Endometrial microvascular endothelial cells (primary cell): ENCODE data around the gene DPP10. TPM values are rescaled to one million over a fixed set of nuclear protein-coding genes. Genes with fewer than 3 reads are reported as not detected.
"Not testable (repeated sequence)": the region's sequence is repeated elsewhere in the genome, so short reads cannot be mapped to it uniquely, and the experiment has no call there.

ENCODE experiments used
- in situ Hi-C: cut with HindIII; loops from 2 replicates; pipeline ENCODE4 v1.10.0; 2017; ENCODE audit warnings: low sequenced_read_pairs, low pct_unique_long_range_greater_than_20kb; ENCODE audit errors: inconsistent ontology term
- total RNA-seq: library from RNA; depleted of rRNA; stranded (reverse); fragments of >200 nt; gene quantifications from one replicate; pipeline ENCODE4 v1.2.3, GENCODE V29; 2015; ENCODE audit errors: inconsistent ontology term

The DPP10 gene
- total RNA-seq, 1 donor from 2014 or later: not detected

DNA sequence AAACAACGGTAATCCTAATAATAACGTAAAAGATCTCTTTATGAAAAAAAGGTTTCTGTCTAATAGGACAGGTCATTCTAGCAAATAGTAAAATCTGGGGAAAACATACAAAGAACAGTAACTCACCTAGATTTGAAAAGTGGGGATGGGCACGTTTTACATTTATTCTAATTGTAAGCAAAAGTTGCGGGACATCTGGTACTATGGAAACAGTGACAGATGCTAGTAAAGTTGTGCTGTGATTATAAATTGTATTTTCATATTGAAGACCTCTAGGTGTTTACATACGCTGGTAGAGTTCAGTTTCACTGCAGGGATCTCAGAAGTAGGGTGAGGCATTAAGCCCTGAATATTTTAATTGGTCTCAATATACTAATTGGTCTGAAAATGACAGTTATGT is 422.5 kb downstream of the DPP10 start:
- in situ Hi-C loops: no loop called here

DNA sequence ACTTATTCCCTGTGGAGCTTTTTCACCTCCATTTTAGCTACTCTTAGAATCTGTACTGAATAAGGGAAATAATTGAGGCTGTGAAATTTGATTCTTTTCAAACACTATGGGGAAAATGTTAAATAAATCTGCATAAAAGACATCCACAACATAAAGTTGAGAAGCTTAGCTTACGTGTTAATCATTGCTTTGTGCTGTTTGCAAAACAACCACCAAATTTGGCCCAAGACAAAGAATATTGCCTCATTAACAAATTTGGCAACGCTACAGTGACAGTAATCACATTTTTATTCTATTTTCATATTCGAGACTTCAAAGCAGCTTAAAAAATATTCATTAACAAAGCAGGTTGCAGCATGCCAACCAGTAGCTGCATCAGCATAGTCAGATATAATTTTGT is 437.6 kb downstream of the DPP10 start:
- in situ Hi-C loops: no loop called here

DNA sequence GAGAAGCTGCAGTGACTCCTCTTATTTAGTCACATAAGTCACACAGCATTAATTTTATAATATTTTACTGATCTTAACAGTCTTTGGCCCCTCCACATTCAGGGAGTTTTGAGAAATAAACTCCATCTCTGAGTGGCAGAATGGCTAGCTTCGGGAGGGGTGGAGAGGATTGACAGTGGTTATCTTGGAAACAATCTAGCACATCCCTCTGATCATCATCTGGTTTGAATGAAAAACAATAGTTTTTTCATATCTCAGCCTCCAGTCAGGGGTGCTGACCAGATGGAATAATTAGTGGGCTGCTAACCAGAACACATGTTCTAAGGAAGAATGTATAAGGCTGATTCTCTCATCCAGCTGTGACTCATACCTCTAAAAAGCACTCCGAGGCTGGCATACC is 477.5 kb downstream of the DPP10 start:
- in situ Hi-C loops: no loop called here

DNA sequence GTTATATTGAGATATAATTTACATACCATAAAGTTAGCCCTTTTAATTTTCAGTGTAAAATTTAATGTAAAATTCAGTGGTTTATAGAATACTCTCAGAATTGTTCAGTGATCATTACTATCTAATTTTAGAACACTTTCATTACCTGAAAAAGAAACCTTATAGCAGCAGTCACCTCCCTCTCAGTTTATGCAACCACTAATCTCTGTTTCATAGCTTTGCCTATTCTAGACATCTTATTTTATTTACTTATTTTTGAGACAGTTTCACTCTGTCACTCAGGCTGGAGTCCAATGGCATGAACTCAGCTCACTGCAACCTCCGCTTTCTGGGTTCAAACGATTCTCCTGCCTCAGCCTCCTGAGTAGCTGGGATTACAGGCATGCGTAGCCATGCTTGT is 479.6 kb downstream of the DPP10 start:
- in situ Hi-C loops: no loop called here

DNA sequence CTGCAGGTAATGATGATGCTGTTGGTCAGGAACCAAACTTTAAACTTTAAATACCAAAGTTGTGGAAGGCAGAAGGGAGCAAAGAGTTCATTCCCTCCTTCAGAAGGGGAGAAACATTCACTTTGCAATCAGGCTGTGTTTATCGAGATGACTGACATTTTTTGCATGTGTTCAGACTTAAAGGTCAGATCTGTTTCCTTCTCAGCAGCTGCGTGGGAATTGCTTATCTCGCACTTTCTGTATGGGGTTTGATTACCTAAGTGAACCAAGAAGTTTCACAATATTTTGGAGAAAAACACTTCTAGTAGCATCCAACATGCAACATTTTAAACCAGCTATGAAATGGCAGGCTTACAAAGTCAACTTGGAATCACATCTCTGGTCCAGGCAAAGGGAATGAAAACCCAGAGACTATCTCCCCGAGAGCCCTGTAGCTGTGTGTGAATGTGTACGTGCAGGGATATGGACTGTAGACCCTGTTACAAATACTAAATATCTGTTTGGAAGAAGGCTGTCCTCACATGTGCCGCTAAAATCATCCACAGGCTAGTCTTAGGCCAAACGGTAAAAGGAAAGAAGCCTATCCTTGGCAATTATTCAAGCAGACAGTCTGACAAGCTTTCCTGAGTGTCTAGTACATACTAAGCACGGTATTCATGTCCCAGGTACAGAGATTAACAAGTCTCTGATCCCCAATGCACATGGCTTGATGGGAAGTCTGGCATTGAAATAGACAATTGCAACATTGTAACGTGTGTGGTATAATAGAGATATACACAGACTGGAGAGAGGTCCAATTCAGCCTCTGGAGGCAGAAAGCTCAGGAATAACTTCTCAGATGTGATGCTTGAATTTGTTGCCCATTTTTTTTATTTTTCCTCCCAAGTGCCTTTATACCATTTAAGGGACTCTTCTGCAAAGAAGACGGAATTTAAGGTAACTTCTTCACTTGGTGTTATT is 483.1 kb downstream of the DPP10 start:
- in situ Hi-C loops: no loop called here

DNA sequence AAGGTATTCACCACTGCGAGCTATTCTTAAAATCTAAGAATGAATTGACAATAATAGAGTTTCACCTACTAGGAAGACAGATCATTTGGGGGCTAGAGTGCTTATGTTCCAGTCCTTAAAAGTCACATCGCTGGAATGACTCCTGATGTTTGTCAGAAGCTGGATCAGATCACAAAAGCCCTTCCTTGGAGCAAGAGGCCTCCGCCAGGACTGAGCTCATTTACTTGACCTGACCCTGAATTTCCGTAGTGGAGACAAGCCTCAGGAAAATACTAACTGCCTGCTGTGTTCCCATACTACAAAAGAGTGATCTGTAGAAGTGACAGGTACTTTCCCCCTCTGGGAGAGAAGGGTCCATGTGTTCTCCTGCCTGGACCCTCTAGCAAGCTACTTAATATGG is 483.9 kb downstream of the DPP10 start:
- in situ Hi-C loops: no loop called here

DNA sequence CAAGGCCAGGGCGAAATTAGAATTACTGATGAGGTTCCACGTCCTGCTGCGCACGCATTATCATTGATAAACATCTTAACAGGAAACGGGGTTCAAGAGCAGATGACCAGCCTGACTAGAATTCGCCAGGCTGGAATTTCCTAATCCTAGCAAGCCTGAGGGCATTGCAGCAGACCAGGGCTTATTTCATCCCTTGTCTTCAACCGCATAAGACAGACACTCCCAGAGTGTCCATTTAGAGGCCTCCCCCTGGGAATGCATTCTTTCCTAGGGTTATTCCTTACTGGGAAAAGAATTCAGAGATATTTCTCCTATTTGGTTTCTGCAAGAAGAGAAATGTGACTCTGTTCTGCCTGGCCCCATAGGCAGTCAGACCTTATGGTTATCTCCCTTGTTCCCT is 486.8 kb downstream of the DPP10 start:
- in situ Hi-C loops: no loop called here

DNA sequence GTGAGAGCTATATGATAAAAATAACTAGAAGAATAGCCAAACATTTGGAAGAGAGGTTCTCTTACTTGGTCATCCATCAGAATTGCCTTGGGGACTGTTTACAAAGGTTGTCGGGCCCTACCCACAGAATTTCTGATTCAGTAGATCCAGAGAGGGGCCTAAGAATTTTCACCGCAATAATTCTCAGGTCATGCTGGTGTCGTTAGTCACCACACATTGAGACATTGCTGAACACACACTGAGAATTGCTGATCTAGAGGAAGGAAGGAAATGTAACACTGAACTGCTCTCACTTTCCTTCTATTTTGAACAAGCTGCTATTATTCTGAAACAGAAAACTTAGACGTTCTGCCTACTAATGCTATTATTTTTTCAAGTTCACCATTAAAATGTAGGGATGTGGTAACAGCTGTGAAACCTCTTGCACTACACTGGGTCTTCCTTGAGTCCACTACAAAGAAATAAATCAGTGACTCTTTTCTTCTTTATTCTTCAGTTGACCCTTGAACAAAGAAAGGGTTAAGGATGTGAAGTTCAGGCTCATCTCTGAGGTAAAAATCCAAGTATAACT is 491.3 kb downstream of the DPP10 start:
- in situ Hi-C loops: no loop called here

DNA sequence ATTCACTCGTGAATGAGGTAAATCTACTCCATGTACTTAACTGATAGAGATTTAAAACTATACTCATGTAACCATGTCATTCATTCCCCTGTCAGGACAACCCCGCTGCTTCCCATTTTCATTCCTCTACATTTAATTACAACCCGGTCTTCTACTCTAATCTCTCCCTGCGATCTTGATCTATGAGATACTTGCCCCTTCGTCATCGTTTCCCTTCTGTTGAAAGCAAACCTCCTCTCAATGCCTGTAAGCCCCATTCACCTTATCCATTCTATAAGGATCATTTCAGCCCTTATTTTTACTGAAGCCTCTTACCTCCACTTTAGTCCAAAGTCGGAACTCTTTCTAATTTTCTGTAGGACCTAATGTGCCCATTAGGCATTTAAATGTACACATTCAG is 492.6 kb downstream of the DPP10 start:
- in situ Hi-C loops: no loop called here

DNA sequence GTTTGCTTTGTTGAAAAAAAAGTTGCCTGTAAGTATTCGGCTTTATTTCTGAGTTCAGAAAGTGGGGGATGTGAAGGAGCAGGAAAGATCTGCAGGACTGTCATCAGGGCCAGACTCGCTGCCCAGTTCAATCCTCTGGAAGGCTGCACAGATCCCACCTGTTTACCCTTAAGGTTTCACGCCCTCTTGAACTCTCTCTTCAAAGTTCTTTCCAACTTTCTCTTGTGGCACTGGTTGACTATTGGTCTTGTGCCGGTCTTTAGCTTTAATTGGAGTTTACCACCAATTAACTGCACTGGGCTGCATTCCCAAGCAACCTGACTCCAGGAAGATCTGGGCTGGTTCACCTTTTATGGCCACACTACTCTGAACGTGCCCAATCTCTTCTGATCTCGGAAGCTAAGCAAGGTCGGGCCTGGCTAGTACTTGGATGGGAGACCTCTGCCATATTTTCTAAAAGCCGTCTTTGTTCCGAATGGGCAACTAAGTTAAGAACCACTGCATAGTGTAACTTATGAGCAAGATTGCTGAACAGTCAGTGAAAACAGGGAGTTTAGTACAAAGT is 495.0 kb downstream of the DPP10 start:
- in situ Hi-C loops: no loop called here

DNA sequence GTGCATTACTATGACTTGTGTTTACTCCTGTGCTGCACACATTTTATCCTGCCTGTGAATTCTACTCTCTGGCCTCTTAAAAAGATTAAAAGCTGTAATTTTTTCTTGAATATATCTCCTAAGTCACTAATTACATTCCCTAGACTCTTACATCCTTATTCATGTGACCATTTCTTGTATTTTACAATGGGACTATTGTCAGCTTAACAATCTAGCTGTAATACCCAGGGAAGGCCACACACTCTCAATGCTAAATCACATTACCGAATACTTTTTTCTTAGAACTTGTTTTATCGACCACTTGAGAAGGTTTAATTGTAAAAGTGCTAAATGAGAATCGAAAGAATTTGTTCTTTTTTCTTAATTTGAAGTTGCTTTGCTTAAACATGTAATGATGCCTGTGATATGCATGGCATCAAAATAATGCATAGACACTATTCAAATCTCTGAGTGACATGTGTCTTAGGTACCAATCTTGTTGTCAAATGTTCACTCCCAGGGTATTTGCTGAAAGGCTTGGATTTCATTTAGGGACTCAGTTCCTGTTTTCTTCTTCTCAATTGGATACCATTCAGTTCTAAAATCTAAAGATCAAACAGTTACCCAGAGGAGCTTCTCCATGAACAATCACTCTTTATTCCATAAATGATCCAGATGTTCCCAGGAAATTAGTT is 498.5 kb downstream of the DPP10 start:
- in situ Hi-C loops: no loop called here

DNA sequence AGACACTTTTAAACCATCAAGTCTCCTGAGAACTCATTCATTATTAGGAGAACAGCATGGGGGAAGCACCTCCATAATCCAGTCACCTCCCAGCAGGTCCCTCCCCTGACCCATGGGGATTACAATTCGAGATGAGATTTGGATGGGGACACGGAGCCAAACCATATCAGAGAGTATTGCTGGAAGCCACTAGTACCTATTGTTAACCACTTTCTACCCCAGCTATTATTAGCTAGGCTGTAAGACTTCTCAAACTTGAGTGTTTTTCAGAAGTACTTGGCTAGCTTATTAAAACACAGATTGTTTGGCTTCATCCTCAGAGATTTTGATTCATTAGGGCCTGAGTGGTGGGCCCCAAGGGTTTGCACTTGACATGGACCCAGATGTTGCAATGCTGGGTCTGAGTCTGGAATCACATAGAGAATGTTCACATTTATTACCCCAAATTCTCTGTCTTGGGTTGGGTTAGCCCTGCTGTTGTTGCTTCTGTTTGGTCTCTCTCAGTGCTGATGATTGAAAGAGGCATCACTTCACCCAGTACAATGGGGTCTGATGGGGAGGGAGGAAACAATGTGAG is 506.9 kb downstream of the DPP10 start:
- in situ Hi-C loops: no loop called here

DNA sequence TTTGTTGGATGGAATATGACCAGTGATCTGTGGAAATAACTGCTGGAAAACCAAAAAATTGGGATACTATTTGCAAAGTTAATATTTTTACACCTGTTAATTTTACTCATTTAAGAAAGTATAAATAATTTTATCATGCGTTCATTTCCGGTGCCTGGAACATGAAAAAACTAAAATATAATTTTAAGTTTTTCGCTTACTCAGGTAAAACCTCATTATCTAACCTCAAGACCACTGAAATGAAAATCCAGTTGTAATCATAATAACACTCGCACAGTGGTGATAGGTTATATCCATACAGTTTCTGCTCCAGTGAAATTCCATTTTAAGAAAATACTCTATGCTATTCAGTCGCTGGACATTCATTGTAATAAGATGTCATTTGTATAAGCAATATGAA is 517.9 kb downstream of the DPP10 start:
- in situ Hi-C loops: no loop called here

DNA sequence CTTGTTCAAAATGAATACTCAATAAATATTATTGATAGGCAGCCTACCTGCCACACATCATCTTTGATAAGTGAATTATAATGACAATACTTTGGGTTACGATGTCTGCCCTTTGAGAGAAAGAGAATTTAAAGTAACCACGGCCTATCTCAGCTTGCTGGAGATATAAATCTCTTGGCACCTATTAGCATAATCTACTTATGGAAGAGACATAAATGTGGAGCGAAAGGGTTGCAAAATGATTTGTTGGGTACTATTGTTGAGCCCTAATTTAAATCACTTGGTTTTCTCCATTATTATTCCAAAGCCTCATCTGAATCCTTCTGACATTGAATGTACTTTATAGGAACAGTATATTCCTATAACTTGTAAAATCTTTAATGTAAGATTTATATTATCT is 520.1 kb downstream of the DPP10 start:
- in situ Hi-C loops: no loop called here

DNA sequence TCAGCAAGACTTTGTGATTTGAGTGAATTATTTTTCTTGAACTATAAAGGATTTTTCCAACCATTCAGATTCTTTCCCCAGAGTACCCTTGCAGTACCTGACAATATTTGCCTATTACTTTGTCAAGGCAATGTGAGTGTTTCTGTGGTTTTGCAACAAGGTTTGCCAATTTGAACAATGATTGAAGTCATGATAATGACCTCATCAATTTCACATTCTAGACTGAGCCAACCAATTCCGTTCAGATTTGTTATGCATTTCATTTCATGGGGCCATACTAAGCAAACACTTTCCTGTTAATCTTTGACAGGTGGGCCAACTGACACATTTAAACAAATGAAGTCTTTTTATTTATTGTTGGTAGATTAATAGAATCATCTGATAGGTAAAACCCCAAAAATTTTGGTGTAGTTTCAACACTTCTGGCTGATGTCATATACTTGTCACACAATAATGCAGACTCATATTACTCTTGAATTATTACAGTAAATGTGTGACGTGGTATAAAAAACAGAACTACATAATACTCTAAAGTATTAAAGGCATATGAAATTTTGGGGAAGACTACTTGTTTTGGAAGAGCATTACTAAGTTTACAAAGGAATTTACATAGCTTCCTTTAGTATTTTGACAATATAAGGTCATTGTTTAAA is 526.4 kb downstream of the DPP10 start:
- in situ Hi-C loops: no loop called here

DNA sequence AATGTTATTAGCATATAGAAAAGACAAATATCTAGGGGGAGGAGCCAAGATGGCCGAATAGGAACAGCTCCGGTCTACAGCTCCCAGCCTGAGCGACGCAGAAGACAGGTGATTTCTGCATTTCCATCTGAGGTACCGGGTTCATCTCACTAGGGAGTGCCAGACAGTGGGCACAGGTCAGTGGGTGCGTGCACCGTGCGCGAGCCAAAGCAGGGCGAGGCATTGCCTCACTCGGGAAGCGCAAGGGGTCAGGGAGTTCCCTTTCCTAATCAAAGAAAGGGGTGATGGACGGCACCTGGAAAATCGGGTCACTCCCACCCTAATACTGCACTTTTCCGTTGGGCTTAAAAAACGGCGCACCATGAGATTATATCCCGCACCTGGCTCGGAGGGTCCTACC is 561.9 kb downstream of the DPP10 start:
- in situ Hi-C loops: not testable (repeated sequence)

DNA sequence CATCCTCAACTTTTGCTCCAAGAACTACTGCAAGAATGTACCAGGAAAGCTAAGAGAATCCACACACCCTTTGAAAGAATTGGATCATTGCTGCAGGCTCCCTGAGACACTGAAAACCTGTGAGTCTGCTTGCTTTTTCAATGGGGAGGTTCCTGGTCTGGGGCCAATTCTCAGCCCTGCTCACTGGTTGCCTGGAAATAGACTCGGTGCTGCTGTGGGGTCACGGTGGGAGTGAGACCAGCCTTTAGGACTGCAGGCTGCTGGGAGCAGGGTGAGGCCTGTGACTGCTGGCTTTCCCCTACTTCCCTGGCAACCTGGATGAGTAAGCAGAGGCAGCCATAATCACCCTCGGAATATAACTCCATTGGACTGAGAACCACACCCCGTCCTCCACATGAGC is 569.3 kb downstream of the DPP10 start:
- in situ Hi-C loops: no loop called here

DNA sequence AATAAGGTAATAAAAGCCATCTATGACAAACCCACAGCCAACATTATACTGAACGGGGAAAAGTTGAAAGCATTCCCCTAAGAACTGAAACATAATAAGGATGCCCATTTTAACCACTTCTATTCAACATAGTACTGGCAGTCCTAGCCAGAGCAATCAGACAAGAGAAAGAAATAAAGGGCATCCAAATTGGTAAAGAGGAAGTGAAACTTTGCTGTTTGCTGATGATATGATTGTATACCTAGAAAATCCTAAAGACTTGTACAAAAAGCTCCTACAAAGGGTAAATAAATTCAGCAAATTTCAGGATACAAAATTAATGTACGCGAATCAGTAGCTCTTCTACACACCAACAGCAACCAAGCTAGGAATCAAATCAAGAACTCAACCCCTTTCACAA is 579.6 kb downstream of the DPP10 start:
- in situ Hi-C loops: not testable (repeated sequence)

DNA sequence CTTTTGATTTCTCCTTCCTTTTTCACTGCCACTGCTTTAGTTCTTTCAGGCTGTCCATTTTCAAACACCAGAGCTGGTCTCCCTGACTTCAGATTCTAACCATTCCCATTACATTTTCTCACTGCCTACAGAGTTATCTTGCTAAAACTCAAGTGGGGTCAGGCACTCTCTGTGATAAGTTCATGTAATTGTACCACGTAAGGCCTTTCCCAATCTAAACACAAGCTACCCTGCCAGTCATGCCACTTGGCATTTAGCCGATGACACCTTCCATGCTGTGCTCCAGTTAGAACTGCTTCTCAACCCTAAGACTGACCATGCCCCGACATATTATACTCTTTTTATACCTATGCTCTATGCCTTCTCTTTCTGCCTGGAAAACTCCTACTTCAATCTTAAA is 592.4 kb downstream of the DPP10 start:
- in situ Hi-C loops: no loop called here
